GM21367 (cell line): ENCODE data around the gene ANKRD9.
"Not testable (repeated sequence)": the region's sequence is repeated elsewhere in the genome, so short reads cannot be mapped to it uniquely, and the experiment has no call there.

Experiments
- ATAC-seq: cut with Tn5 transposase; IDR thresholded peaks from one replicate; pipeline ENCODE4 v1.9.1; 2021; ENCODE audit not compliant: unreplicated experiment

ANKRD9 gene

DNA sequence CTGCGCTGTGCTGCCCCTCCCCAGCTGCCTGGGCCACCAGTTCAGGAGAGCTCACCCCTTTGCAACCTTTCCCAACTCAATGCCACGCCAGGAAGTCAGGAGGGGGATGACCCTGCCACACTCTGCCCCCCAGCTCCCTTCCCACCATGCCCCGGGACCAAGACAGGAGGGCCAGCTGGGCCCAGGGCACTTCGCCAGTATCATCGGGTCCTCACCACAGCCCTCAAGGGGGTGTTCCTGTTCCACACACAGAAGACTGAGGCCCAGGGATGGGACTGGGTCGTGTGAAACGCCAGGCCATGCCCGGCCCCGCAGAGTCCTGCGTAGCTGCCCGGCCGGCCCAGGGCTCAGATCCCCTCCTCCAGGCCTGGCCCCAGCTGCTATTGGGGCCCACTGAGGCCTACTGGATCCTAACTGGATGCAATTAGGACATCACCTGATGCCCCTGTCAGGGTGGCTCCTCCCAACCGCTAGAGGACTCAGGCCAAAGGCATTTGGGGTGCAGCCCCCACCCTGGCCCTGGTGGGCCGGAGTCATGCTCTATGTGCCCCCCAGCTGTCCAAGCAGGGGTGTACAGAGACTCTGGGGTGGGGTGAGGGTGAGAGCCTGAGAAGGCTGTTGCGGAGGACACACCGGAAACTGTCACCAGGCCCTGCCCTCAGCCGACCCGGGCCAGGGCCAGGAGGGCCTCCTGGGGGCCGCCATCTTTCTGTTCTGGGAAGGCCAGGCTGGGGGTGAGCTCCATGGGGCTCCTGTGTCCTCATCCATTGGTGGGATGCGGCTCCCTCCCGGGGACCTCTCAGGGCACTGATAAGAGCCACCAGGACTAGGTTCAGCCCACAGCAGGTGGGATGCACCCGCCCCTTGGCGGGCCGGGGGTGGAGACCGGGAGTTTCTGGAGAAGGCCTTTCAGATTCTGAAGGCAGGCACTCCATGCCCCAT is 29.3 kb upstream of the ANKRD9 start:
- ATAC-seq = no peak

DNA sequence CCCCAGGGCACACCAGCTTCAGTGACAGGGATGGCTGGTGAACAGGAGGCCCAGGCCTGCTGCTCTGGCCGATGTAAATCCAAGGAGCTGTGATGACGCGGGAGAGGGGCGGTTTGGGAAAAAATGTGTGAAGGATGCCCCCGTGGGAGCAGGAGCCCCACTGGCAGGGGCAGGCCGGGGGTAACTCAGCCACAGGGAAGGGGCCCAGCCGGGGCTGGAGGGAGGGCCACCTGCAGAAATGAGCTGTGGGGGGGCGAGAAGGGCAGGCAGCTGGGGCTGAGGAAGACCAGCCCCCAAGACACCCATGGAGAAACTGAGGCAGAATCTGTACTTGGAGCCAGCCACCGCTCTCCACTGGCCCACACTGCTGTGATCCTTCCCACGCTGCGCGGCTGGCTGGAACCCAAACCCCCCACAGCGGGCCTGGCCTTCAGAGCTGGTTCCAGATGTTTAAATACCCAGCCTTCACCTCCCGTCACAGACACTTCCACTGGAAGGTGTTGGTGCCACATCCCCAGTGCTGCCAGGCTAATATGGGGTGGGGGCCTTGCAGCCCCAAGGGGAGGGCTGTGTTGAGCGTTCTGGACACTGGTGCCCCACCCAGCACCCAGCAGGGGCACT is 28.5 kb upstream of the ANKRD9 start:
- no peak for ATAC-seq

DNA sequence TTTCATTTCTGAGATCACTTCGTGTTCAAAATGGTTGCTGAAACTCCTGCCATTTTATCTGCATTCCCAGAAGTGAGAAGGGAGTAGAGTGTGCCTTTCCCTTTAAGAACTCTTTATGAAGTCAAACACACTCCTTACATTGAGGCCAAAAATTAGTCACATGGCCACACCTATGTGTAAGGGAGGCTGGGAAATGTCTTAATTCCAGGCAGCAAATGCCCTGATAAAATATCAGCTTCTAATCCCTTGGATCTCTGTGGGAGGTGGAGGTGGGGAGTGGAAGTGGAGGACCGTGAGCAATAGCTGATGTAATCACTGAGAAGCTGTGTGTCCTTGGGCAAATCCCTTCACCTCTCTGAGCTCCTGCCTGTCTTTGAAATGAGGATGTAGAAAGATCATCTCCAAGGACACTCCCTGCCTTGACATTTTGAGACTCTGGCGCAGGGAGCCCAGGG is 22.7 kb upstream of the ANKRD9 start:
- ATAC-seq = no peak

DNA sequence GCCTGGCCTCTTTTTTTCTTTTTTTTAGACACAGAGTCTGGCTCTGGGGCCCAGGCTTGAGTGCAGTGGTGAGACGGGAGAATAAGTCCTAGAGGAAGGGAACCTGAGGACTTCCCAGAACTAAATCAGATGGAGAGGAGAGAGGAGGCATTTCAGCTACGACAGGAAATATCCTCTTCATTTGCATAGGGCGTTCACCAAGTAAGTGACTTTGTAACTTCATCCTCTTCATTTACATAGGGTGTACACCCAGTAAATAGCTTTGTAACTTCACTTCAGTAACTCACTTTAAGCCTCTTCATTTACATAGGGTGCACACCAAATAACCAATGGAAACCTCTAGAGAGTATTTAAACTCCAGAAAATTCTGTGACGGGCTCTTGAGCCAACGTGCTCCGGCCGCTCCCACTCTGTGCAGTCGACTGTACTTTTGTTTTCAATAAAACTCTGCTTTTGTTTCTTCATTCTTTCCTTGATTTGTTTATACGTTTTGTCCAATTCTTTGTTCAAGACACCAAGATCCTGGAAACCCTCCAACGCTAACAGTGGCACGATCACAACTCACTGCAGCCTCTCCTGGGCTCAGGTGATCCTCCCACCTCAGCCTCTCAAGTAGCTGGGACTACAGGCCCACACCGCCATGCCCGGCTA is 21.4 kb upstream of the ANKRD9 start:
- no peak for ATAC-seq

DNA sequence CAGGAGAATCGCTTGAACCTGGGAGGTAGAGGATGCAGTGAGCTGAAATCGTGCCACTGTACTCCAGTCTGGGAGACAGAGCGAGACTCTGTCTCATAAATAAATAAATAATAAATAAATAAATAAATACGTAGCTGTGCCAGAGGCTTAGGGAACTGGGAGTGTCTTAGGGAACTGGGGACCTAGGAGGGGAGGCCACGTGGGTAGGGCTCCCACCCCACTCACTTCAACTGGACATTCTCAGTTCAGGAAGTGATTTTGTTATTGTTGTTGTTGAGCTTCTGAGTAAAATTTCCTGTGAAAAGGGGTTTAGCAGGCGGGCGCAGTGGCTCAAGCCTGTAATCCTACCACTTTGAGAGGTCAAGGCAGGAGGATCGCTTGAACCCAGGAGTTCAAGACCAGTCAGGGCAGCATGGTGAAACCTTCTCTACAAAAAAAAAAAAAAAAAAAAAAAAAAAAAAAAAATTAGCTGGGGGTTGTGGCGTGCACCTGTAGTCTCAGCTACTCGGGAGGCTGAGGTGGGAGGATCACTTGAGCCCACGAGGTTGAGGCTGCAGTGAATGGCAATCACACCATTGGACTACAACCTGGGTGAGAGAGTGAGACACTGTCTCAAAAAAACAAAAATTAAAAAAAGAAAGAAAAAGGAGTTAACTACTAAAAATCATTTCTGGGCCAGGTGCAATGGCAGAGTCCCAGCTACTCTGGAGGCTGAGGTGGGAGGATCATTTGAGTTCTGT is 19.0 kb upstream of the ANKRD9 start:
- no peak for ATAC-seq

DNA sequence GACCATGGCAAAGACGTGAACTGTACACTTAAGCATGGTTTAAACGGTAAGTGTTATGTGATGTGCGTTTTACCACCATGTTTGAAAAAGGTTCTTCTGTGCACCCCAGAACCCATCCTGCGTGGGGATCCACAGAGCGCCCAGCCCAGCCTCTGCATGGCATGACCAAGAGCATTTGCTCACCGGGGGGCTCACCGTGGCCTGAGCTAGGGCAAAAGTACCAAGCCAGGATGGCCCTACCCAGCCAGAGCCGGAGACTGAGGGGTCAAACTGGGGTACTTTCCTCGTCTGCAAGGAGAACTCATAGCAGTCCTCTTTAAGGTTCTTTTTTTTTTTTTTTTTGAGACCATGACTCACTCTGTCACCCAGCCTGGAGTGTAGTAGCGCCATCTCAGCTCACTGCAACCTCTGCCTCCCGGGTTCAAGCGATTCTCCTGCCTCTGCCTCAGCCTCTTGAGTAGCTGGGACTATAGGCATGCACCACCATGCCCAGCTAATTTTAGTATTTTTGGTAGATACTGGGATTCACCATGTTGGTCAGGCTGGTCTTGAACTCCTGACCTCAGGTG is 16.4 kb upstream of the ANKRD9 start:
- no peak for ATAC-seq

DNA sequence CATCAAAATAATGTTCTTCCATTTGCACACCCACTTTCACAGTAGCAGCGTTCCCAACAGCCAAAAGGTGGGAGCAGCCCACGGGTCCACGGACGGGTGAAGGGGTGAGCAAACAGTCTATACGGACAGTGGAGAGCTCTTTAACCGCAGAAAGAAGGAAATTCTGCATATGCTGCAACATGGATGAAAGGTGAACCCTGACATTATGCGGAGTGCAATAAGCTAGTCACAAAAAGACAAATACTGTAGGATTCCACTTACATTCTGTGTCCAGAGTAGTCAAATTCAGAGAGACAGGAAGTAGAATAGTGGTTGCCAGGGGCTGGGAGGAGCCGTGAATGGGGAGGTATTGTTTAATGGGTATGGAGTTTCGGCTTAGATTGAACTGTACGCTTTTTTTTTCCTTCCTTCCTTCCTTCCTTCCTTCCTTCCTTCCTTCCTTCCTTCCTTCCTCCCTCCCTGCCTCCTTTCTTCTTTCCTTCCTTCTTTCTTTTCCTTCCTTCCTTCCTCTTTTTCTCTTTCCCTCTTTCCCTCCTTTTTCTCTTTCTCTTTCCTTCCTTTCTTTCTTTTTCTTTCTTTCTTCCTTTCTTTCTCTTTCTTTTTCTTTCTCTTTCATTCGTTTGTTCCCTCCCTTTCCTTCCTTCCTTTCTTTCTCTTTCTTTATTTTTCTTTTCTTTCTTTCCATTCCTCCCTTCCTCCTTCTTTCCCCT is 15.8 kb upstream of the ANKRD9 start:
- ATAC-seq = no peak

DNA sequence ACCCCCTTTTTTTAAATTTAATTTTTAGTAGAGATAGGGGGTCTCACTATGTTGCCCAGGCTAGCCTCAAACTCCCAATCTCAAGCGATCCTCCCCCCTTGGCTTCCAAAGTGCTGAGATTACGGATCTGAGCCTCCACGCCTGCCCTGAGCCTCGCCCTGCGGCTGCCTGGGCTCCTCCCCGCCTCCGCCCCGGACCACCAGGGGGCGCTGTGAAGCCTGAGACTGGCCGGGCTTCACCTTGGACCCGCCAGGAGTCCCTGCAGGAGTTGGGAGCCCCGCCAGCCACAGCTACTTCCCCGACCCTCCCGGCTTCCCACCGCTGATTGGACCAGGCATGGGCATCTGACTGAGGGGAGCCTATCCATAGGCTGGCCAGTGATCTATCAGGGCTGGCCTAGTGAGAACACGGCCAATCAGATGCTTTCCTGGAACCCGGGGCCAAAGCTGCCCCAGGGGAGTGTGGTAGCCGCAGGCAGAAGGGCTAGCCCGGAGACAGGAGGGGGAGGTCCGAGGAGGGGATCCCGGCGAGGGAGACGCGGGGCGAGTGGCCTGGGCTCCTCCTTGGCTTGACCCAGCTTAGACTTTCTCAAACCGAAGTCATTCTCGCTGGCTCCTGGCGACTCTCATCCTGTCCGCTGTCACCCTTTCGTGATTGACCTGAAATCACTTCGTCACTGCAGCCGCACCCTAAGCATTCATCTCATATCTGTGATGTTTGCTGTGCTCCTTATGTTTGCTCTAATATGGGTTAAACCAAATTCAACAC is 15.1 kb upstream of the ANKRD9 start:
- peak; percentile 96 for ATAC-seq

DNA sequence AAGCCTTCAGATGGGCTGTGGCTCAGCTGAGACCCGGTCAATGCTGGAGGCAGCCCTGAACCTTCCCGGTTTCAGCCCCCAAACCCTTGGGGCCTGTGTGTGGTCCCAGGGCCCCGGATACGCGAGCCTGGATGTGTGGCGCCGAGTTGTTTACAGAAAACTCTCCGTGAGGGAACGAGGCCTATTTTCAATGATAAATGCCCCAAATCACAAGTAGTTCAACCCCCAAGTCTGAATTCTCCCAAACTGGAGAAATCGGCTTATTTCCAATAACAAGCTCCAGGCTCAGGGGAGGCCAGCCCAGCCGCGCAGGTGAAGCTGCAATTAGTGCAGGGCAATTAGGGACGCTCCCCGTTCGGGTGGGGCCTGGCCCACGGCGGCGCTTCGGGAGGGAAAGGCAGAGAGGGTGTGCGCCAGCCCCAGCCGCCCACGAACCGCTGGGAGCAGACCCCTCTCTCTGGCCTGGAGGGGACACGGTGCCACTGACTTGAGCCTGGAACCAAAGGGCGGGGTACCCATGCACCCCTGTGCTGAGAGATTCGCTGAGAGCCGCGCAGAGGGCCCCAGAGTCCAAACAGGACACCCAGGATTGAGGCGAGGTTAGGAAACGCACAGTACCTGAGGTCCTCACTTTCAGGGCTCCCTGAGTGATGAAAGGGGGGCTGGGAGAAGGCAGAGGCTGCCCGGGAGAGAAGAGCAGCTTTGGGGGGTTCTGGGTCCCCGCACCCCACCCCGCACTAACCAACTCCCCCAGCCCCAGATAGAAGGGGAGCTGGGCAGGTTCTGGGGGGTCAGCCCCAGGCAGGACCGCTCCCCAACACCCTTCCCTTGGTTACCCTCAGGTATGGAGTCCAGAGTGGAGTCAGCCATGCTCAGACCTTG is 14.2 kb upstream of the ANKRD9 start:
- ATAC-seq = no peak

DNA sequence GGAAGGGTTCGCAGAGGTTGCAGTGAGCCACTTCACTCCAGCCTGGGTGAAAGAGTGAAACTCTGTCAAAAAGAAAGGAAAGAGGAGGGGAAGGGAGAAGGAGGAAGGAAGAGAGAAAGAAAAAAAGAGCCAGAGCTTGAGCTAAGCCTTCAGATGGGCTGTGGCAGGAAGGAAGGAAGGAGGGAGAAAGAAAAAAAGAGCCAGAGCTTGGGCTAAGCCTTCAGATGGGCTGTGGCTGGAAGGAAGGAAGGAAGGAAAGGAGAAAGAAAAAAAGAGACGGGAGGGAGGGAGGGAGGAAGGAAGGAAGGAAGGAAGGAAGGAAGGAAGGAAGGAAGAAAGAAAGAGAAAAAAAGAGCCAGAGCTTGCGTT is 13.6 kb upstream of the ANKRD9 start:
- no peak for ATAC-seq

DNA sequence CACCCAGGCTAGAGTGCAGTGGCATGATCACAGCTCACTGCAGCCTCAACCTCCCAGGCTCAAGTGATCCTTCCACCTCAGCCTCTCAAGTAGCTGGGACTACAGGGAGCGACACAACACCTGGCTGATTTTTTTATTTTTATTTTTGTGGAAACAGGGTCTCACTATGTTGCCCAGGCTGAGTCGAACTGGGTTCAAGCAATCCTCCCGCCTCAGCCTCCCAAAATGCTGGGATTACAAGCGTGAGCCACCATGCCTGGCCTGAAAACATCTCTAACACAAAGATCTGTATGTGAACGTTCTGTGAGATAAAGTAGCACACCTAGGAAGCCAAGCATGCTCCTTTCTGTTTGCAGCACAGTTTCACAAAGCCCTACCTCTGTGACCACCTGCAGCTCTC is 10.1 kb upstream of the ANKRD9 start:
- ATAC-seq = not testable (repeated sequence)

DNA sequence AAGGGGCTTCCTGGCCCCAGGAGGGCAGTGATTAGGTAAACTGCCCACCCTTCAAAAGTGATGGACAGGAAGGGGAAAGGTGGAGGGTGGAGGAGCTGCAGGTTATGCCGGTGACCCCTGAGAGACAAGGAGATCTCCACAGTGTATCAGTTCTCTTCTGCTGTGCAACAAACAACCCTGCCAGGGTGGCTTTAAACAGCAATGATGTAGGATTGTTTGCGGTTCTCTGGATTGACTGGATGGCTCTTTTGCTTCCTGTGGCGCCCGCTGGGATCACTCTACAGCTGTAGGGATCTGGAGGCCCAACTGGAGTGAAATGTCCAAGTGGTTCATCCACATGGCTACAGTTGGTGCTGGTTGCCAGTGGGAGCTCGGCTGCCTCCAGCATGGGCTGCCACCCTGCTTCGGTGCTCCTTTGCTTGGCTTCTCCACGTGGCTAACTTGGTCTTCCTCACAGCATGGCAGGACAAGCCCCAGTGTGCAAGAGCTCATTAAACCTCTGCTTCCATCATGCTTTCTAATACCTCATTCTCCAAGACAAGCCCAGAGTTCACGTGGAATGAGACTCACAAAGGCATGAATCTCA is 8.6 kb upstream of the ANKRD9 start:
- no peak for ATAC-seq

DNA sequence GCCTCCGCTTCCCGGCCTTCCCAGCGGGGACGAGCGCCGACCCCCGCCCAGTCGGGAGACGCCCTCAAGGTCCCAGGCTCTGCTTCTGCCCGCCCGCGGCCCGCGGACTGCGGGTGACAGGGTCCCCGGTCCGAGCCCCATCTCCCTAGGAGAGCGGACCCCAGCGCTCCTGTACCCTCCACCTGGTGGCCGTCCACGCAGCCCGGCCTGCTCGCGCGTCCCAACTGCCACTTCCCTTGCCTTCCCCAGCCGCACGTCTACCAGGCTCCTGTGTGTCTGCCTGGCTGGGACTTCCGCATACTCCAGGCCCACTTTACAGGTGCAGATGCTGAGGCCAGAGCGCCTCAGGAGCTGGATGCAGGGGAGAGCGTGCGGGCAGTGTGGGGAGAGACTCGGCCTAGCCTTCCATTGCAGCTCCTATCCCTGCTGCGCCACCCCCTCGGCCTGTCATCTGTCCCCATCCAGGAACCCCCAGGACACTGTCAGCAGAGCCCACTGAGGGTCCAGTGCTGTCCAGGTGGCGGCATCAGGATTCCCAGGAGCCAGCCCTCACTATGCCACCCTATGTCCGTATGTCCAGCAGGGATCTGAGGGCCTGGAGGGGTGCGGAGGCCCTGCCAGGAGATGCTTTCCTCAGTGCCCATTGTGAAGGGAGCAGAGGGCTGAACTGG is 8.0 kb upstream of the ANKRD9 start:
- ATAC-seq = no peak

DNA sequence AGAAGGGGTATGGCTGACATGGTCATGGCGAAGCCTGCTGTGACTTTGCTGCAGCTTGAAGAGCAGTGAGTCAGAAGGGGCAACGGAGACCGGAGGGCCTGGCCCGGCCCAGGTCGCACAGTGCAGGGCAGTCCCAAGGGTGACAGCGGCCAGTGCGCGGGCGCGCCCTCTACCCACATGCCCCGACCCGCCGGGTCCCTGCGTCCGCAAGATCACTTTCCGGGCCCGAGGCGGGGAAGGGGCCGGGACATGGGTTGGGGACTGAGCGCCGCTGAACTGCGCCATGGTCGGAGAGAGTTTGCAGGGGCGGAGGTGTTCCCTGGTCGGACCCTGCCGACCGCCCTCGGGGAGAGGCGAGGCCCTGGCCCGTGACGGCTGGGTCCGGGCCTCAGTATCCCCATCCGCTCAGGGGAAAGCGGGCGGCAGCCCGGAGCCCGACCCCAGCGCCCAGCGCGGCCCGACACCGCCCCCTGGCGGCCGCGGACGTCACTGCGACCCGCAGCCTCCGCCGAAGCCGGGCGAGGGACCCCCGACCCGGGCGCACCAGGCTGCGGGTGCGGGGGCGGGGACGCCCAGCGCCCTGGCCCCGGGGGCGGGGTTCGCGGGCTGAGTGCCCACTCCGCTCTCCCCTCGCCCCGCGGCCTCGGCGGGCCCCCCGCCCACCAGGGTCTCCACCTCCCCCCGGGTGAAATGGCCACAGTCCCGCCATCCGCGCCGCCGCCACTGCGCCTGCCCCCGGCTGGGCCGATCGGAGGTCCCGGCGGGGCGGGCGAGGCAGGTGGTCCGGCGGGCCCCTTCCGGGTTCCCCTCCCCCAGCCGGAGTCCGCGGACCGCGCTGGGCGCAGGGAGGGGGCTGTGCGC is 7.2 kb upstream of the ANKRD9 start:
- ATAC-seq = no peak

DNA sequence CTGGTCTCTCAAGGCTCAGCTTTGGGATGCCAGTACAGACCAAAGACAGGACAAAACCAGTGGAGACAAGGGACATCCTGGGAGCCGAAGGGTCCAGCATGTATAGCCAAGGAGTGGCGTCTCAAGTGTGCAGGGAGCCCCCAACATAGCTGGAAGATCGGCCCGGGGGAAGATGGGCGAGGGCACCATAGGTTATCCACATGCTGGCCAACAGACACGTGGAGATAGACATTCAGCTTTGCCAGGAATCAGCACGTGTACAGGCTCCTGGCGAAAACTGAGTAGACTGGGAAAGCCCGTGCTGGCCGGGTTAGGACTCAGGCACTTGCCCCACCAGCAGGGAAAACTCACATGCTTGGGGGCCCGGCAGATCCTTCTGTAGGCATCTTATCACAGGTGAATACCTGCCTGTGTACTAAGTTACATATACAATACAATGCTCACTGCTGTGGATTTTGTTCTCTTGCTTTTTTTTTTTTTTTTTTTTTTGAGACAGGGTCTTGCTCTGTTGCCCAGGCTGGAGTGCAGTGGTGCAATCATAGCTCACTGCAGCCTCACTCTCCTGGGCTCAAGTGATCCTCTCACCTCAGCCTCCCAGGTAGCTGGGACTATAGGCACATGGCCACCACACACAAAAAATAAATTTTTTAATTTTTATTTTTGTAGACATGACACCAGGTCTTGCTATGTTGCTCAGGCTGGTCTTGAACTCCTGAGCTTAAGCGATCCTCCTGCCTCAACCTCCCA is 5.6 kb upstream of the ANKRD9 start:
- ATAC-seq = no peak
